IPS DF 6.9 (cell line): ENCODE results near the gene ATRNL1.

Experiments used
- DNase-seq: peaks from one replicate; pipeline ENCODE4 v3.0.0-alpha.2; 2013; ENCODE audit warnings: low read depth, low spot score
- H3K27ac ChIP-seq: one replicate; pipeline ENCODE4 v1.5.1; 2013; ENCODE audit warnings: low read length, control low read depth
- H3K27me3 ChIP-seq: 2 replicates; pipeline ENCODE4 v1.6.1; 2013; ENCODE audit warnings: mild to moderate bottlenecking, low read length; ENCODE audit not compliant: control insufficient read depth, insufficient read depth
- H3K36me3 ChIP-seq: 2 replicates; pipeline ENCODE4 v1.6.1; 2013; ENCODE audit warnings: low read length; ENCODE audit not compliant: control insufficient read depth, insufficient read depth
- H3K4me1 ChIP-seq: 2 replicates; pipeline ENCODE4 v1.6.1; 2013; ENCODE audit warnings: low read length; ENCODE audit not compliant: control insufficient read depth, insufficient read depth
- H3K4me3 ChIP-seq: 2 replicates; pipeline ENCODE4 v1.5.1; 2013; ENCODE audit warnings: mild to moderate bottlenecking, low read length
- H3K9me3 ChIP-seq: 2 replicates; pipeline ENCODE4 v1.6.1; 2013; ENCODE audit warnings: low read length, inconsistent platforms; ENCODE audit not compliant: control insufficient read depth, insufficient read depth
- WGBS: extraction: QIAGEN DNeasy Blood & Tissue Kit; methylation state at CpG from one replicate; pipeline ENCODE4 v1.1.7; 2013; ENCODE audit warnings: mixed read lengths, missing lambda C conversion rate; ENCODE audit not compliant: insufficient read length, insufficient coverage; 5-methylcytosine and 5-hydroxymethylcytosine counted together

ATRNL1 gene

DNA sequence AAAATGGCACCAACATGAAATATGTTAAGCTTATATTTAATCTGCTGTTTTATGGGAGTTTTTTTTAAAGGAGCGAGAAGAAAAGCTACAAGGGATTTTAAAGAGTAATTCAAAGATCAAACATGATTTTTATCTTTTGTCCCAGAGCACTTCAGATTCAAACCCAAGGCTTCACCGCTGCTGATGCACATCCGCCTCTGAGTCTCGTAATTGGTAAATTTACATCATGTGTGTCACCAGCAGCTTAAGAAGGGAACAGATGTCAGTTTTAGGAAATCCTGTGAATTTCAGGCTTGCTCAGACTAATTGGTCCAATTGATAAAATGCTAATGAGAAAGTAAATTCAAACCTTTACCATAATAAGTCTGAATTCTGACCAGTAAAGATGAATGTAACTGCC is 773.5 kb downstream of the ATRNL1 start:
- Histone ChIP-seq H3K27me3 (no peaks in the 10 kb centered on the region), H3K27ac (no peak overlapping the region), H3K9me3 (no peaks in the 10 kb centered on the region), H3K4me3 (no peak overlapping the region), H3K36me3 (no peaks in the 10 kb centered on the region), H3K4me1 (no peaks in the 10 kb centered on the region)
- no peak for DNase-seq
- WGBS, result no CpG with 5 or more reads among the region's 4 CpGs

GRCh38 chr10:115867305-115867704 is 774.1 kb downstream of the ATRNL1 start:
- WGBS, result no CpG with 5 or more reads among the region's 2 CpGs
- DNase-seq, result no peak
- H3K27me3 ChIP-seq, result no peaks in the 10 kb centered on the region

DNA sequence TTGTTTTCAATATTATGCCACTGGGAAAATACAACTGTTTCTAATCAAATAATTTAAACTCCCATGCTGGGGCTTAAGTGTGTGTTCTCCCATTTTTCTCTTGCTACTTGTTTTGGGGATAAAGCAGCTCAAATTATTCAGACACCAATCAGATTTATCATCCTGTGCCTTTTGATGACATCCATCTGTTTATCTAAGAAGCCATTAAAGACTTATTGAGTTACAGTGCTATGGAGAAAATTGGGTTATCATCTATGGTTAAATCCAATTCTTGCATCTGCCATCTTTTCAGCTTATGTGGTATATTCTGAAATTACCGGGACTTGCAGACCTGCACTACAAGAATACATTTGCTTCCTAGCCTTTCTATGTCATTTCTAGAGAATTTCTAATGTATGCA is 778.7 kb downstream of the ATRNL1 start:
- no peaks in the 10 kb centered on the region for H3K9me3 ChIP-seq
- no CpG with 5 or more reads among the region's 1 CpG for WGBS
- no peaks in the 10 kb centered on the region for H3K27me3 ChIP-seq
- no peak overlapping the region for H3K27ac ChIP-seq
- no peaks in the 10 kb centered on the region for H3K36me3 ChIP-seq
- H3K4me1 ChIP-seq, result no peaks in the 10 kb centered on the region
- H3K4me3 ChIP-seq, result no peak overlapping the region
- DNase-seq, result no peak

More at GRCh38 chr10:115867305-115867704, 774.1 kb downstream of the ATRNL1 start:
- no peak overlapping the region for H3K4me3 ChIP-seq
- H3K36me3 ChIP-seq, result no peaks in the 10 kb centered on the region
- H3K4me1 ChIP-seq, result no peaks in the 10 kb centered on the region
- no peaks in the 10 kb centered on the region for H3K9me3 ChIP-seq
- no peak overlapping the region for H3K27ac ChIP-seq

DNA sequence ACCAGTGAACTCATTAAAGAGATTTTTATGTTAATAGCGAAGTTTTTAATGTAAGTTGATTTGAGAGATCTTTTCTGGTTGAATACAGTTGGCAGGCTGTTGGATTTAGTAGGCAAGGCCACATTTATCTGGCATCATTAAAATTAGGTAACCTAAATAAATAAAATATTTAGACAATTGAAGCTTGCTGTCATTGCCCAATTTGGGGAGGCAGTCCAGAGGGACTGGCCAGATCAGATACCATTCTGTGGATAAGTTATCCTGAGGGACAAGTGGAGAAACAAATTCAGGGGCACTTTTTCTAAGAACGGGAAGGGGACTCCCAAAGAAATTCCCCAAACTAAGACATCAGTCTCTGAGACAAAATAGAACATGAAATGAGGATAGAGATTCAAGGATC is 782.0 kb downstream of the ATRNL1 start:
- 100% methylated on average over 1 of the region's 2 CpGs for WGBS
- Histone ChIP-seq H3K36me3 (no peaks in the 10 kb centered on the region), H3K27ac (no peak overlapping the region), H3K4me1 (no peaks in the 10 kb centered on the region), H3K9me3 (no peaks in the 10 kb centered on the region), H3K27me3 (0 out of 2 replicates have a peak, but pooled peaks cover 2% of the 10 kb centered on the region), H3K4me3 (no peak overlapping the region)
- no peak for DNase-seq

- DNase-seq, result no peak
- Histone ChIP-seq H3K4me1 (peaks cover 2% of the 10 kb centered on the region; the same call in 1 of the 2 replicates), H3K9me3 (no peaks in the 10 kb centered on the region; the same call in 1 of the 2 replicates), H3K36me3 (no peaks in the 10 kb centered on the region), H3K27me3 (peaks cover 4% of the 10 kb centered on the region; the same call in 1 of the 2 replicates), H3K4me3 (no peak overlapping the region), H3K27ac (no peak overlapping the region)
- no CpG with 5 or more reads among the region's 6 CpGs for WGBS
These were observed 786.4 kb downstream of the ATRNL1 start for GRCh38 chr10:115879372-115880089.

DNA sequence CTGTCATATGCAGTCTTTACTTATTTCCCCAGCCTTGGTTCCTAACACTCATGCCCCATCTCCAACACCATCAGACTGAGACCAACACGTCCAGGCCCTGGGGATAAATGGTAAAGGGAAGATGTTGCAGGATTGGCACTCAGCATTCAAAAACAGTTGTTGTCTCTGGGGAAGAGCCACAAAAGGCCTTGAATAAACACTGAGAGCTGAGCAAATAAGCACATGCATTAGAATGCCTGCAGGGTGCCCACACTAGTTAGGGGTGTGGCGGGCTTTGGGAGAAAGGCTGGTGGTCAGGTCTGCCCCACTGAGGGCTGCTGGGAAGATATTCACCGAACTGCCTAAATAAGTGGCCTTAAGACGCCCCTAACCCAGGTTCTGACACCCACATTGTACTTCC is 788.9 kb downstream of the ATRNL1 start:
- Histone ChIP-seq H3K4me3 (no peak overlapping the region), H3K27ac (no peak overlapping the region), H3K4me1 (peaks cover 2% of the 10 kb centered on the region; the same call in 1 of the 2 replicates), H3K27me3 (peaks cover 4% of the 10 kb centered on the region; the same call in 1 of the 2 replicates), H3K9me3 (no peaks in the 10 kb centered on the region; the same call in 1 of the 2 replicates), H3K36me3 (no peaks in the 10 kb centered on the region)
- WGBS, result no CpG with 5 or more reads among the region's 4 CpGs
- DNase-seq, result no peak

DNA sequence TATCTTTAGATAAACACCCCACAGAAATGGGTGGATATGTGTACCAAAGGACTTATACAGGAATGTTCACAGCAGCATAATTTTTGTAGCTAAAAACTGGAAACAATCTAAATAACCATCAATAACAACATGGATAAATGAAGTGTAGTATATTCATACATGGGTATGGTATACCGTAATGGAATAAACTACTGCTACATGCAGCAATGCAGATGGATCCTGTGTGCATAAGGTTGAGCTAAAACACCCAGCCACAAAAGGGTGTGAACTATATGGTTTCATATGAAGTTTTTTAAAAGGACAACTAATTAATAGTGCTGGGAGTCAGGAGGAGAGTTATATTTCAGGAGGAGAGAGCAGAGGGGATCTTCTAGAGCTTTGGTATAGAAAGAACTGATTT is 790.2 kb downstream of the ATRNL1 start:
- H3K4me3 ChIP-seq, result no peak overlapping the region
- WGBS, result no CpG with 5 or more reads among the region's 1 CpG
- no peaks in the 10 kb centered on the region; the same call in 1 of the 2 replicates for H3K9me3 ChIP-seq
- no peak overlapping the region for H3K27ac ChIP-seq
- H3K4me1 ChIP-seq, result peaks cover 2% of the 10 kb centered on the region; the same call in 1 of the 2 replicates
- peaks cover 4% of the 10 kb centered on the region; the same call in 1 of the 2 replicates for H3K27me3 ChIP-seq
- no peak for DNase-seq
- H3K36me3 ChIP-seq, result no peaks in the 10 kb centered on the region

DNA sequence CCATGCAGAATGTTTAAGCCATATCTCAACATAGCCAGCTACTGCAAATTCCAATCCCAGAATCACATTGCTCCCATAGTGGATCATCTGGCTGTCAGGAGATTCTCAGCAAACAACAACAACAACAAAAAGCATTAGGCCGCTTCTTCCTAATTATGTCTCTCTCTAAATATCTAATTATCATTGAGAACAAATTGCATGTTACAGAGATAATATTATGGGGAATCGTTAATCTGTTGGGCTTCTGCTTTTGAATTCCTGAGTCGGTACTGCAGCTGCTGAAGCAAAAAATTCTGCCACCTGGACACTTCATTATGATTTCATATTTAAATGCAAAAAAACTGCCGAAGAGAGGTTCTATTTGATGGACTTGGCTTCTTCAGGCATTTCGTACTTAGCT is 791.2 kb downstream of the ATRNL1 start:
- no peaks in the 10 kb centered on the region; the same call in 1 of the 2 replicates for H3K9me3 ChIP-seq
- H3K27ac ChIP-seq, result no peak overlapping the region
- no peak for DNase-seq
- no peaks in the 10 kb centered on the region for H3K36me3 ChIP-seq
- WGBS, result no CpG with 5 or more reads among the region's 5 CpGs
- no peak overlapping the region for H3K4me3 ChIP-seq
- H3K27me3 ChIP-seq, result peaks cover 4% of the 10 kb centered on the region; the same call in 1 of the 2 replicates
- H3K4me1 ChIP-seq, result peaks cover 2% of the 10 kb centered on the region; the same call in 1 of the 2 replicates

DNA sequence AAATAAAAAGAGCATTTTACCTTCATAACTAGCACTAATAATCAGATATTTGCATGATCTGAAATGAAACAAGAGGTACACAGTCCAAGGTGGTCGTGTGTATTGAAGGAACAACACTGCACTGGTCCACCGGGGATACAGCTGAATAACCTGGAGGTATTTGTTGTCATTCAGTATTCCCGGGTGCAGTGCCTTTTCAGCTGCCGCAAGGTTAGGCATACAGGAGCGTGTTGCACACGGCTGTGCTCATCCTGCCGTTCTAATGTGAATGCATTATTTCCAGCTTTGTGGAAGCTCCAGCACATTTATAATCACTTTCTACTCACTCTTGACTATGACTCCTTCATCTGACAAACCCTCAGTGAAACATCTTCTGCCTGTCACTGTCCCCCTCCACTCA is 802.0 kb downstream of the ATRNL1 start:
- no peaks in the 10 kb centered on the region for H3K9me3 ChIP-seq
- no peaks in the 10 kb centered on the region for H3K36me3 ChIP-seq
- no peak overlapping the region for H3K4me3 ChIP-seq
- no peaks in the 10 kb centered on the region for H3K27me3 ChIP-seq
- no peak for DNase-seq
- no peaks in the 10 kb centered on the region for H3K4me1 ChIP-seq
- no peak overlapping the region for H3K27ac ChIP-seq
- no CpG with 5 or more reads among the region's 7 CpGs for WGBS

DNA sequence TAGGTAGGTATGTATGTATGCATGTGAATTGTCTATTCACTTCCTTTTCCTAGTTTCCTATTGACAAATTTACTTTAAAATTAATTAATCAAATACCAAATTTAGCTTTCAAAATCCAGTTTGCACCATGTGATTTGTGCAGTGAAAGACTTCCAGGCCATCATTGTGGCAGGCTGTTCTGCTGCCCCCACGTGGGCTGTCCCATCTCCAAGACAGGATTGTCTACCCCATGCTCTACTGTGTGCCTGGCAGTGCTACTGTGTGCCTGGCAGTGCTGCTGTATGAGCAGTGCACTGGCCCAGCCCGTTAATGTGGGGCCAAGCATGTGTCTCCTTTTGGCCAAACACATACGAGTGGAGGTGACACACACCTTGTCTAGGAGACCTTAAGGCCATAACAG is 805.1 kb downstream of the ATRNL1 start:
- no peaks in the 10 kb centered on the region for H3K36me3 ChIP-seq
- no CpG with 5 or more reads among the region's 3 CpGs for WGBS
- no peaks in the 10 kb centered on the region for H3K27me3 ChIP-seq
- H3K4me1 ChIP-seq, result no peaks in the 10 kb centered on the region
- H3K27ac ChIP-seq, result no peak overlapping the region
- H3K9me3 ChIP-seq, result no peaks in the 10 kb centered on the region
- DNase-seq, result no peak
- H3K4me3 ChIP-seq, result no peak overlapping the region

- DNase-seq, result no peak
- Histone ChIP-seq H3K4me1 (no peaks in the 10 kb centered on the region), H3K36me3 (no peaks in the 10 kb centered on the region), H3K4me3 (no peak overlapping the region), H3K27ac (no peak overlapping the region), H3K9me3 (no peaks in the 10 kb centered on the region), H3K27me3 (no peaks in the 10 kb centered on the region)
- no CpG with 5 or more reads among the region's 5 CpGs for WGBS
These were observed 809.4 kb downstream of the ATRNL1 start for GRCh38 chr10:115902596-115902995.
